ENCODE measurements around the gene DYNC1I1. TPM values are rescaled to one million over a fixed set of nuclear protein-coding genes. Genes with fewer than 3 reads are reported as not detected.

DYNC1I1 gene
- total and polyA plus RNA-seq, 2 donors (not counting 3 experiments of a cell fraction or from before 2014, with no cell fraction given) = 1.8 to 3.6 TPM

DNA sequence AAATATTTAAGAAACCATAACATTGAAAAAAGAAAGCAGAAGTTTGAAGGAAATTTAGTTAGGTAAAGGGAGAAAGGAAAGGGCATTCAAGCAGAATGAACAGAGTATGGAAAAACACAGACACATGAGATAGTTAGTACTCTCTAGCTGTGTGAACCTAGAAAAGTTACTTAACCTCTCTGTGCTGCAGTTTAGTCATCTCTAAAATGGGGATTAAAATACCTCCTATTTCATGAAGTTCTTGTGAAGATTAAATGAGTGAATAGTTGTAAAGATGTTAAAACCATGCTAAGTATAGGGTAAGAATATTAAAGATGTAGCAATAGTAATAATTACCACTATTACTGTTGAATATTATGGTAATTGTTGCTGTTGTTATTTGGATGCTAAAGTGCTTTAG, 279.9 kb downstream of the DYNC1I1 start:
- H3K27me3 ChIP-seq (ENCODE audit: control insufficient read depth in 2 of 2, insufficient read depth in 2 of 2, low read length in 2 of 2) = peaks cover 0 to 2% of the 10 kb centered on the region in 2 experiments
- intact Hi-C loops (cut with micrococcal nuclease) (no loop called here), dilution Hi-C loops (cut with MboI; ENCODE audit: extremely low pct_ligation_motif_present, low sequenced_read_pairs) (no loop called here)
- BruUV-seq (replicated peaks) = no TSS peak
- H3K9me1 ChIP-seq (replicated peaks; ENCODE audit: control insufficient read depth, extremely low read depth, insufficient read depth, low read length) = no peaks in the 10 kb centered on the region
- CTCF ChIA-PET = no interaction called here
- POLR2A ChIA-PET = no interaction called here
- H3K27ac ChIP-seq (ENCODE audit: insufficient read depth, low read depth, low read length) = no peak overlapping the region
- no peak overlapping the region for H3K9ac ChIP-seq (replicated peaks; ENCODE audit: extremely low read depth, insufficient read depth, low read length)
- DNase-seq (ENCODE audit: low read depth, low spot score) = no peak
- no peaks in the 10 kb centered on the region for H3K4me1 ChIP-seq (ENCODE audit: control insufficient read depth, extremely low read depth, insufficient read depth, low read length)
- no peak overlapping the region for H2AFZ ChIP-seq (ENCODE audit: low read depth, low read length)
- H3K4me2 ChIP-seq (ENCODE audit: insufficient read depth, low read length) = no peak overlapping the region
- H3K36me3 ChIP-seq (ENCODE audit: control insufficient read depth in 2 of 2, extremely low read depth in 1 of 2, insufficient read depth in 2 of 2, low read length in 2 of 2) = no peaks in the 10 kb centered on the region
- no peak for TF ChIP-seq FOS (IDR thresholded peaks at IDR 0.05; ENCODE audit: borderline replicate concordance, insufficient read depth, low read length)
- no peak for TF ChIP-seq JUN (IDR thresholded peaks at IDR 0.05; ENCODE audit: borderline replicate concordance, insufficient read depth, insufficient read length, low read depth)
- TF ChIP-seq MAX (IDR thresholded peaks at IDR 0.05; ENCODE audit: insufficient read depth, insufficient read length) = no peak
- TF ChIP-seq GATA2 (IDR thresholded peaks at IDR 0.05; ENCODE audit: insufficient read depth, insufficient read length, low read depth, low read length) = no peak
- TF ChIP-seq MYC (IDR thresholded peaks at IDR 0.05; ENCODE audit: low read depth, low read length) = no peak
- TF ChIP-seq EZH2 (IDR thresholded peaks at IDR 0.05; ENCODE audit: borderline replicate concordance, low read depth, low read length, severe bottlenecking) = no peak
- TF ChIP-seq POLR2A (IDR thresholded peaks at IDR 0.05; ENCODE audit: low read depth, low read length) = no peak
- TF ChIP-seq CTCF (IDR thresholded peaks at IDR 0.05; ENCODE audit: extremely low read depth in 1 of 2, insufficient read depth in 1 of 2, low read depth in 1 of 2, low read length in 2 of 2) = no peak
- H3K4me3 ChIP-seq (replicated peaks in 1 of 3; ENCODE audit: insufficient read depth in 1 of 3, low read depth in 1 of 3, low read length in 3 of 3) = no peak overlapping the region
- no peaks in the 10 kb centered on the region for H3K79me2 ChIP-seq (ENCODE audit: control insufficient read depth, insufficient read depth, low read length)
- no peaks in the 10 kb centered on the region for H3K9me3 ChIP-seq (replicated peaks; ENCODE audit: control insufficient read depth, insufficient read depth, low read length)
- FAIRE-seq = no peak
- no peaks in the 10 kb centered on the region for H4K20me1 ChIP-seq (replicated peaks; ENCODE audit: control insufficient read depth, extremely low read depth, insufficient read depth, low read length)
